Endothelial cell of umbilical vein (primary cell): ENCODE measurements around the gene HDAC7. TPM values are rescaled to one million over a fixed set of nuclear protein-coding genes. Genes with fewer than 3 reads are reported as not detected.

Source experiments
- BruUV-seq: library from RNA; stranded (reverse); fragments of 400-500 nt; replicated peaks from 2 replicates; lab custom pipeline; 2021; lab: Mats Ljungman, UMichigan
- CTCF ChIA-PET: fragments of 300-600, 350-600 bp; sonication (Branson Sonifier 250); formaldehyde crosslinking; loops from one replicate; lab custom pipeline; 2021; ENCODE audit warnings: antibody characterized with exemption, inconsistent platforms; lab: Charles Lee
- POLR2A ChIA-PET: fragments of 300-600, 350-600 bp; sonication (Branson Sonifier 250); formaldehyde crosslinking; loops from one replicate; lab custom pipeline; 2021; ENCODE audit warnings: antibody characterized with exemption, inconsistent platforms; lab: Charles Lee
- DNase-seq: peaks from one replicate; pipeline ENCODE4 v3.0.0-alpha.2; 2011; ENCODE audit warnings: low read depth, low spot score
- FAIRE-seq: peaks from 2 replicates; lab custom pipeline; 2011; peaks lifted over from hg19 to GRCh38; lab: Jason Lieb, UNC
- H2AFZ ChIP-seq: 2 replicates; pipeline ENCODE4 v1.6.0; 2012; ENCODE audit warnings: low read depth, low read length, control low read depth, inconsistent platforms
- H3K27ac ChIP-seq: 2 replicates; pipeline ENCODE4 v1.5.1; 2011; ENCODE audit warnings: low read depth, mild to moderate bottlenecking, control low read depth, low read length, moderate library complexity; ENCODE audit not compliant: insufficient read depth
- H3K27me3 ChIP-seq, 2 experiments: 2 replicates each; pipeline versions ENCODE4 v1.6.0 to v1.6.1; 2011; ENCODE audit warnings: low read length in 2 of 2, mixed read lengths in 1 of 2; ENCODE audit not compliant: control insufficient read depth in 2 of 2, insufficient read depth in 2 of 2
- H3K36me3 ChIP-seq, 2 experiments: 2 replicates in 1 of 2; 3 replicates in 1 of 2; pipeline ENCODE4 v1.5.1; 2011; ENCODE audit warnings: low read length in 2 of 2, mild to moderate bottlenecking in 1 of 2, moderate library complexity in 1 of 2; ENCODE audit not compliant: control insufficient read depth in 2 of 2, insufficient read depth in 2 of 2; ENCODE audit errors: extremely low read depth in 1 of 2
- H3K4me1 ChIP-seq: 3 replicates; pipeline ENCODE4 v1.5.1; 2011; ENCODE audit warnings: mild to moderate bottlenecking, low read length; ENCODE audit not compliant: control insufficient read depth, insufficient read depth; ENCODE audit errors: extremely low read depth
- H3K4me2 ChIP-seq: 2 replicates; pipeline ENCODE4 v1.6.1; 2011; ENCODE audit warnings: low read length, control low read depth, mixed read lengths; ENCODE audit not compliant: insufficient read depth
- H3K4me3 ChIP-seq, 3 experiments: fragments of 200-600 bp in 1 of 3; sonication (generic), shearing (Covaris generic) in 1 of 3; replicated peaks in 1 of 3; 2 replicates each; pipeline ENCODE4 v1.5.1; 2011 to 2016; ENCODE audit warnings: control low read depth in 3 of 3, low read length in 3 of 3, mild to moderate bottlenecking in 2 of 3, inconsistent platforms in 1 of 3, low read depth in 1 of 3, moderate library complexity in 1 of 3; ENCODE audit not compliant: insufficient read depth in 1 of 3
- H3K79me2 ChIP-seq: 2 replicates; pipeline ENCODE4 v1.6.0; 2012; ENCODE audit warnings: low read length, inconsistent platforms; ENCODE audit not compliant: control insufficient read depth, insufficient read depth
- H3K9ac ChIP-seq: replicated peaks from 2 replicates; pipeline ENCODE3; 2011; ENCODE audit warnings: low read length, control low read depth; ENCODE audit not compliant: insufficient read depth; ENCODE audit errors: extremely low read depth
- H3K9me1 ChIP-seq: replicated peaks from 3 replicates; pipeline ENCODE4 v1.6.0; 2011; ENCODE audit warnings: mild to moderate bottlenecking, low read length; ENCODE audit not compliant: control insufficient read depth, insufficient read depth; ENCODE audit errors: extremely low read depth
- H3K9me3 ChIP-seq: replicated peaks from 2 replicates; pipeline ENCODE4 v1.5.1; 2012; ENCODE audit warnings: low read length, inconsistent platforms; ENCODE audit not compliant: control insufficient read depth, insufficient read depth
- H4K20me1 ChIP-seq: replicated peaks from 2 replicates; pipeline ENCODE3; 2011; ENCODE audit warnings: mild to moderate bottlenecking, low read length; ENCODE audit not compliant: control insufficient read depth, insufficient read depth; ENCODE audit errors: extremely low read depth
- CTCF ChIP-seq, 2 donors: IDR thresholded peaks; 1 replicate in 1 of 2; 2 replicates in 1 of 2; pipeline ENCODE4 v1.5.1; 2011; ENCODE audit warnings: low read length in 2 of 2, mild to moderate bottlenecking in 2 of 2, moderate library complexity in 2 of 2, control low read depth in 1 of 2, inconsistent platforms in 1 of 2, low read depth in 1 of 2; ENCODE audit not compliant: insufficient read depth in 1 of 2; ENCODE audit errors: extremely low read depth in 1 of 2
- EZH2 ChIP-seq: IDR thresholded peaks from 2 replicates; pipeline ENCODE4 v1.6.1; 2012; ENCODE audit warnings: borderline replicate concordance, low read depth, mild to moderate bottlenecking, moderate library complexity, low read length, inconsistent platforms; ENCODE audit not compliant: severe bottlenecking
- FOS ChIP-seq: IDR thresholded peaks from 2 replicates; pipeline ENCODE4 v1.6.1; 2011; ENCODE audit warnings: mild to moderate bottlenecking, low read length, moderate library complexity, borderline replicate concordance; ENCODE audit not compliant: insufficient read depth
- GATA2 ChIP-seq: IDR thresholded peaks from 2 replicates; pipeline ENCODE4 v1.7.0; 2011; ENCODE audit warnings: low read depth, mild to moderate bottlenecking, moderate library complexity, mixed read lengths, low read length; ENCODE audit not compliant: insufficient read length, insufficient read depth
- JUN ChIP-seq: IDR thresholded peaks from 2 replicates; pipeline ENCODE4 v1.6.1; 2011; ENCODE audit warnings: borderline replicate concordance, low read depth; ENCODE audit not compliant: insufficient read length, insufficient read depth
- MAX ChIP-seq: IDR thresholded peaks from 2 replicates; pipeline ENCODE4 v1.6.1; 2011; ENCODE audit not compliant: insufficient read depth, insufficient read length
- MYC ChIP-seq: IDR thresholded peaks from one replicate; pipeline ENCODE4 v1.6.1; 2011; ENCODE audit warnings: mild to moderate bottlenecking, low read depth, low read length
- POLR2A ChIP-seq: IDR thresholded peaks from 2 replicates; pipeline ENCODE4 v1.6.1; 2012; ENCODE audit warnings: low read depth, mild to moderate bottlenecking, control low read depth, low read length
- POLR2AphosphoS5 ChIP-seq: IDR thresholded peaks from 2 replicates; pipeline ENCODE4 v1.6.1; 2012; ENCODE audit warnings: low read depth, mild to moderate bottlenecking, control low read depth, low read length, moderate library complexity; ENCODE audit not compliant: insufficient read depth
- dilution Hi-C: fragments of 300-500 bp; cut with MboI; formaldehyde crosslinking; loops from one replicate; pipeline ENCODE4 v1.15.0; 2019; ENCODE audit warnings: low sequenced_read_pairs; ENCODE audit not compliant: extremely low pct_ligation_motif_present
- intact Hi-C: fragments of 100-400 bp; cut with micrococcal nuclease; formaldehyde crosslinking; loops from one replicate; pipeline ENCODE4 v1.10.0; 2022
- polyA plus RNA-seq, 4 experiments: library from polyadenylated mRNA; depleted of rRNA in 3 of 4; stranded (reverse) in 3 of 4; unstranded in 1 of 4; fragments of >200 nt; gene quantifications; 2 replicates each; pipeline versions ENCODE4 v1.2.1 to v1.2.3, GENCODE V29; 2011 to 2012; ENCODE audit warnings: missing spikeins in 1 of 4
- total RNA-seq: library from RNA; stranded (reverse); gene quantifications from 2 replicates; pipeline ENCODE4 v1.2.3, GENCODE V29; 2021

Gene HDAC7
- total and polyA plus RNA-seq, 2 donors (not counting 3 experiments of a cell fraction or from before 2014, with no cell fraction given): 119 to 249 TPM

- Histone ChIP-seq H3K79me2 (no peaks in the 10 kb centered on the region), H2AFZ (no peak overlapping the region), H3K9me1 (no peaks in the 10 kb centered on the region), H3K9ac (no peak overlapping the region), H3K4me1 (peaks cover 11% of the 10 kb centered on the region), H3K4me2 (no peak overlapping the region), H4K20me1 (no peaks in the 10 kb centered on the region), H3K27me3 (no peaks in the 10 kb centered on the region), H3K9me3 (no peaks in the 10 kb centered on the region), H3K4me3 (no peak overlapping the region), H3K36me3 (peaks cover 6 to 43% of the 10 kb centered on the region in 2 experiments), H3K27ac (no peak overlapping the region)
- intact Hi-C loops (no loop called here), dilution Hi-C loops (no loop called here)
- no peak for TF ChIP-seq MYC
- FAIRE-seq (no peak), DNase-seq (no peak)
- no TSS peak for BruUV-seq
- CTCF ChIA-PET: interaction anchor here (1.5 to 10.4 kb wide), 5 partner anchors 11 to 94 kb away, joined by 5 to 385 read pairs (median 136); partner anchors contain the start of genes RAPGEF3 and SLC48A1
- POLR2A ChIA-PET: no interaction called here
Observed at GRCh38 chr12:47745485-47746041, 74.1 kb downstream of the HDAC7 start.

GRCh38 chr12:47744778-47745436 is 74.8 kb downstream of the HDAC7 start:
- Histone ChIP-seq H3K36me3 (peaks cover 6 to 37% of the 10 kb centered on the region in 2 experiments), H3K4me3 (no peak overlapping the region), H3K9ac (no peak overlapping the region), H3K4me1 (peaks cover 11% of the 10 kb centered on the region), H3K79me2 (no peaks in the 10 kb centered on the region), H3K27ac (no peak overlapping the region), H3K27me3 (no peaks in the 10 kb centered on the region), H3K9me3 (no peaks in the 10 kb centered on the region), H2AFZ (no peak overlapping the region), H4K20me1 (no peaks in the 10 kb centered on the region), H3K4me2 (no peak overlapping the region), H3K9me1 (no peaks in the 10 kb centered on the region)
- FAIRE-seq (no peak), DNase-seq (no peak)
- no TSS peak for BruUV-seq
- POLR2A ChIA-PET: no interaction called here
- intact Hi-C loops (no loop called here), dilution Hi-C loops (no loop called here)
- no peak for TF ChIP-seq POLR2AphosphoS5
- no peak for TF ChIP-seq GATA2
- no peak for TF ChIP-seq FOS
- no peak for TF ChIP-seq EZH2
- TF ChIP-seq JUN: no peak
- TF ChIP-seq CTCF (IDR thresholded peaks at IDR 0.05; ENCODE audit: extremely low read depth in 1 of 2, insufficient read depth in 1 of 2, low read depth in 1 of 2, low read length in 2 of 2): no peak
- TF ChIP-seq MAX: no peak
- no peak for TF ChIP-seq POLR2A
- CTCF ChIA-PET: interaction anchor here (0.9 to 10.4 kb wide), 6 partner anchors 12 to 95 kb away, joined by 5 to 385 read pairs (median 134); partner anchors contain the start of genes RAPGEF3 and SLC48A1
